ENCODE data around the gene CCDC12.

GRCh38 chr3:46901061-46901460 is 75.5 kb downstream of the CCDC12 start:
- TF ChIP-seq POLR2A (IDR thresholded peaks at IDR 0.05) (no peak), CTCF (IDR thresholded peaks at IDR 0.05) (no peak)

All from lower leg skin (tissue), 3 donors.